K562 (cell line): ENCODE data around the gene ADGRA1. TPM values are rescaled to one million over a fixed set of nuclear protein-coding genes. Genes with fewer than 3 reads are reported as not detected.

Experiments used
- ATAC-seq: fragments of 200-7000 bp; cut with Tn5 transposase; 3 replicates; pipeline ENCODE4 v1.9.1; 2020; ENCODE audit warnings: moderate library complexity
- BruUV-seq: library from RNA; stranded (reverse); fragments of 400-500 nt; replicated peaks from 2 replicates; lab custom pipeline; 2021; lab: Mats Ljungman, UMichigan
- CTCF ChIA-PET: fragments of 300-600 bp; formaldehyde crosslinking; extraction: SDS; loops from one replicate; lab custom pipeline; 2021; ENCODE audit warnings: low intra/inter-chr PET ratio; lab: Yijun Ruan, JAX
- POLR2A ChIA-PET: fragments of 300-600, 350-650 bp; sonication (Branson Sonifier 250); formaldehyde crosslinking; extraction: SDS; loops from one replicate; lab custom pipeline; 2021; ENCODE audit warnings: antibody characterized with exemption, inconsistent platforms; lab: Yijun Ruan, JAX
- DNase-seq, 4 experiments: peaks; one replicate each; pipeline versions ENCODE4 v3.0.0 to v3.0.0-alpha.2; 2011 to 2018; ENCODE audit warnings: low spot score in 3 of 4, mixed read lengths in 3 of 4; ENCODE audit errors: extremely low read depth in 1 of 4
- FAIRE-seq: peaks from 2 replicates; lab custom pipeline; 2011; peaks lifted over from hg19 to GRCh38; lab: Jason Lieb, UNC
- H2AFZ ChIP-seq: 2 replicates; pipeline ENCODE4 v1.6.0; 2011; ENCODE audit warnings: low read depth, low read length, control low read depth, inconsistent platforms
- H3K27ac ChIP-seq: fragments of 200-600 bp; 3 replicates; pipeline ENCODE4 v1.8.0; 2011; ENCODE audit warnings: low read depth, mild to moderate bottlenecking, control low read depth, inconsistent platforms, low read length, moderate library complexity, mixed read lengths; ENCODE audit errors: extremely low read depth
- H3K27me3 ChIP-seq, 2 experiments: fragments of 300-600 bp in 1 of 2; 2 replicates in 1 of 2; 3 replicates in 1 of 2; pipeline versions ENCODE4 v1.6.0 to v1.8.0; 2011; ENCODE audit warnings: inconsistent platforms in 2 of 2, low read length in 2 of 2, mild to moderate bottlenecking in 1 of 2, mixed read lengths in 1 of 2, moderate library complexity in 1 of 2; ENCODE audit not compliant: control insufficient read depth in 2 of 2, insufficient read depth in 2 of 2
- H3K36me3 ChIP-seq: fragments of 300-600 bp; 3 replicates; pipeline ENCODE4 v1.8.0; 2011; ENCODE audit warnings: mild to moderate bottlenecking, low read length, inconsistent platforms; ENCODE audit not compliant: control insufficient read depth, insufficient read depth
- H3K4me1 ChIP-seq, 2 experiments: fragments of 200-600 bp in 1 of 2; replicated peaks in 1 of 2; 2 replicates in 1 of 2; 3 replicates in 1 of 2; pipeline versions ENCODE4 v1.5.1 to v1.8.0; 2011; ENCODE audit warnings: inconsistent platforms in 2 of 2, low read length in 2 of 2, mild to moderate bottlenecking in 1 of 2, mixed read lengths in 1 of 2, moderate library complexity in 1 of 2; ENCODE audit not compliant: control insufficient read depth in 2 of 2, insufficient read depth in 2 of 2
- H3K4me2 ChIP-seq: 2 replicates; pipeline ENCODE4 v1.6.1; 2011; ENCODE audit warnings: low read length, control low read depth, inconsistent platforms, mixed read lengths; ENCODE audit not compliant: insufficient read depth
- H3K4me3 ChIP-seq: fragments of 200-600 bp; sonication (generic), shearing (Covaris generic); 2 replicates; pipeline ENCODE4 v1.5.1; 2016; ENCODE audit warnings: control low read depth, inconsistent platforms
- H3K79me2 ChIP-seq: fragments of 200-600 bp; 3 replicates; pipeline ENCODE4 v1.8.0; 2011; ENCODE audit warnings: low read length, inconsistent platforms; ENCODE audit not compliant: control insufficient read depth, insufficient read depth
- H3K9ac ChIP-seq, 2 experiments: 2 replicates each; pipeline versions ENCODE4 v1.6.0 to v1.6.1; 2011; ENCODE audit warnings: low read depth in 2 of 2, low read length in 2 of 2, control low read depth in 1 of 2, inconsistent platforms in 1 of 2, mild to moderate bottlenecking in 1 of 2, mixed read lengths in 1 of 2; ENCODE audit not compliant: insufficient read depth in 1 of 2
- H3K9me1 ChIP-seq: one replicate; pipeline ENCODE4 v1.6.0; 2011; ENCODE audit warnings: inconsistent platforms, mild to moderate bottlenecking, low read length, moderate library complexity; ENCODE audit not compliant: control insufficient read depth, insufficient read depth
- H3K9me3 ChIP-seq: replicated peaks from 2 replicates; pipeline ENCODE4 v1.5.1; 2011; ENCODE audit warnings: low read depth, low read length, inconsistent platforms; ENCODE audit not compliant: control insufficient read depth, insufficient read depth
- H4K20me1 ChIP-seq: replicated peaks from 2 replicates; pipeline ENCODE4 v1.6.1; 2011; ENCODE audit warnings: low read length, inconsistent platforms, mixed read lengths; ENCODE audit not compliant: control insufficient read depth, insufficient read depth
- ARID1B ChIP-seq: fragments of 450-650 bp; IDR thresholded peaks from 2 replicates; pipeline ENCODE4 v1.6.1; 2016; ENCODE audit warnings: antibody characterized with exemption, mild to moderate bottlenecking, inconsistent platforms
- HNRNPK ChIP-seq: fragments of 200-400 bp; formaldehyde crosslinking; IDR thresholded peaks from one replicate; pipeline ENCODE4 v1.6.1; 2018; ENCODE audit warnings: mild to moderate bottlenecking, low read depth, low read length; ENCODE audit not compliant: poor library complexity, severe bottlenecking
- NONO ChIP-seq, 2 experiments: fragments of 200-400 bp in 1 of 2; fragments of 450-650 bp in 1 of 2; formaldehyde crosslinking in 1 of 2; IDR thresholded peaks; 2 replicates each; pipeline ENCODE4 v1.6.1; 2017; ENCODE audit warnings: low read depth in 2 of 2, mild to moderate bottlenecking in 2 of 2, moderate library complexity in 2 of 2, low read length in 1 of 2
- NR2F6 ChIP-seq: fragments of 450-650 bp; formaldehyde crosslinking; IDR thresholded peaks from 2 replicates; pipeline ENCODE4 v1.4.0; 2020; ENCODE audit warnings: mild to moderate bottlenecking
- SIRT6 ChIP-seq: IDR thresholded peaks from one replicate; pipeline ENCODE4 v1.6.1; 2012; ENCODE audit warnings: low read depth, mild to moderate bottlenecking, control low read depth, inconsistent platforms, low read length, moderate library complexity
- SP1 ChIP-seq: sonication (generic); formaldehyde crosslinking; IDR thresholded peaks from 2 replicates; pipeline ENCODE4 v1.8.1; 2022; ENCODE audit warnings: mild to moderate bottlenecking, missing genetic modification reagents
- XRCC4 ChIP-seq: IDR thresholded peaks from one replicate; pipeline ENCODE4 v1.6.1; 2011; ENCODE audit not compliant: insufficient read depth, insufficient read length; ENCODE audit errors: extremely low read depth
- YBX1 ChIP-seq: fragments of 450-650 bp; IDR thresholded peaks from 2 replicates; pipeline ENCODE4 v1.7.1; 2016; ENCODE audit warnings: mild to moderate bottlenecking
- ZNF3 ChIP-seq: fragments of 250-450 bp; sonication (Bioruptor Pico); IDR thresholded peaks from 2 replicates; pipeline ENCODE4 v1.5.0; 2021; ENCODE audit warnings: mild to moderate bottlenecking, moderate library complexity
- ZNF444 ChIP-seq: fragments of 250-450 bp; sonication (Bioruptor Pico); IDR thresholded peaks from 2 replicates; pipeline ENCODE4 v1.4.0; 2020; ENCODE audit warnings: mild to moderate bottlenecking, moderate library complexity
- ZNF584 ChIP-seq: fragments of 200-800 bp; sonication (Bioruptor generic); IDR thresholded peaks from 2 replicates; pipeline ENCODE4 v1.6.1; 2016; ENCODE audit warnings: low read depth, mild to moderate bottlenecking, missing genetic modification characterization, missing compliant biosample characterization
- ZNF778 ChIP-seq: fragments of 450-650 bp; formaldehyde crosslinking; IDR thresholded peaks from 2 replicates; pipeline ENCODE4 v1.4.0; 2020; ENCODE audit warnings: mild to moderate bottlenecking, moderate library complexity
- WGBS: fragments of 100-300 bp; shearing (Covaris generic); methylation state at CpG from one replicate; pipeline ENCODE4 v1.1.6; 2016; ENCODE audit warnings: low coverage, mixed read lengths; ENCODE audit not compliant: insufficient coverage; ENCODE audit errors: missing lambda C conversion rate; 5-methylcytosine and 5-hydroxymethylcytosine counted together
- in situ Hi-C: fragments of 300-500 bp; cut with MboI; formaldehyde crosslinking; loops from 4 replicates; pipeline ENCODE4 v1.15.0; 2018; ENCODE audit warnings: inconsistent platforms, mixed read lengths
- intact Hi-C: fragments of 100-400 bp; cut with micrococcal nuclease; formaldehyde crosslinking; loops from 2 replicates; pipeline ENCODE4 v1.14.2; 2022
- polyA plus RNA-seq, 8 experiments: library from polyadenylated mRNA; depleted of rRNA in 4 of 8; stranded (reverse) in 5 of 8; unstranded in 3 of 8; fragments of >200 nt; fragmentation: Nextera tagmentation in 2 of 8; fragmentation: Illumina TruSeq in 1 of 8; extraction: Ambion mirVana in 2 of 8; extraction: Trizol in 1 of 8; gene quantifications; 2 replicates each; pipeline versions ENCODE4 v1.2.1 to v1.2.3, GENCODE V29; 2011 to 2014; ENCODE audit warnings: inconsistent platforms in 1 of 8, missing spikeins in 1 of 8
- total RNA-seq, 7 experiments: library from RNA; depleted of rRNA in 6 of 7; stranded (reverse); fragments of >200 nt in 6 of 7; fragmentation: Illumina TruSeq in 2 of 7; extraction: Trizol in 2 of 7; gene quantifications; 2 replicates each; pipeline versions ENCODE4 v1.2.1 to v1.2.3, GENCODE V29; 2011 to 2021; ENCODE audit warnings: low replicate concordance in 1 of 7
- TF ChIP-seq, protein P1 (sequence below): IDR thresholded peaks from 2 replicates; pipeline ENCODE4 v1.6.1; 2011; ENCODE audit warnings: borderline replicate concordance, low read depth, mild to moderate bottlenecking, moderate library complexity, low read length; ENCODE audit not compliant: insufficient read depth, poor library complexity, severe bottlenecking
- TF ChIP-seq, protein P2 (sequence below): conservative IDR thresholded peaks from 2 replicates; pipeline ENCODE4 v1.6.1; 2011; ENCODE audit warnings: low read depth, mild to moderate bottlenecking, low read length; ENCODE audit not compliant: control insufficient read depth
- TF ChIP-seq, protein P3 (sequence below): fragments of 200-800 bp; sonication (Bioruptor generic); IDR thresholded peaks from 2 replicates; pipeline ENCODE4 v1.6.1; 2017; ENCODE audit warnings: missing genetic modification characterization, missing compliant biosample characterization

ADGRA1 gene
- total and polyA plus RNA-seq, 9 of the 15 experiments (the other 6 are each of a cell fraction or from before 2014, with no cell fraction given) = not detected

DNA sequence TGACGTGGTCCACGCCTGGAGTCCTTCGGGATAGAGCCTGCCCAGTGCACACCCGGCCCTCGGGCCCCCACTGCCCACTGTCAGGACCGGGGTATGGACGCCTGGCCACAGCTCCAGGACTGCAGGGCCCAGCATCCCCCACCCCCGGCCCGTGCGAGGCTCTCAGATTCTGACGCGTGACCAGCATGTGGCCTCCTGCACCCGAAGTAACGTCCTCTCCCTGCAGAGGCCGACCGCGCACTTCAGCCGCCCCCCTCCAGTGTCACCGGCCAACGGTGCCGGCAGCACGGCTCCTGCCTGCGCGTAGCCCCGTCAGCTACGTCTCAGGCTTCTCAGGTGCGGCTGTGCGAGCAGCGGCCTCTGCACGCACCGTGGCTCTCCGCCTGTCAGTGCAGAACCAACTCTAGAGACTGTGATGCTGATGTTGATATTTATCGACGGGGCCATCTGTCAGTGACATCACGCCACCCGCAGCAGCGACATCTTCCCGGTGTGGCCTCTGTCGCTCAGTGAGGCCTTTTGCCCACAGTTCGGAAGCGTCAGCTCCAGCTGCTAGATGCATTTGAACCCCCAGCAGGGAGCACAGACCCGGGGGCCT, 40.1 kb upstream of the ADGRA1 start (continued):
- TF ChIP-seq ZNF584 (CRISPR knock-in tag) (no peak), SIRT6 (no peak), NONO (IDR thresholded peaks at IDR 0.05; ENCODE audit: low read depth in 2 of 2, low read length in 1 of 2) (no peak), ZNF3 (no peak), ARID1B (no peak)

DNA sequence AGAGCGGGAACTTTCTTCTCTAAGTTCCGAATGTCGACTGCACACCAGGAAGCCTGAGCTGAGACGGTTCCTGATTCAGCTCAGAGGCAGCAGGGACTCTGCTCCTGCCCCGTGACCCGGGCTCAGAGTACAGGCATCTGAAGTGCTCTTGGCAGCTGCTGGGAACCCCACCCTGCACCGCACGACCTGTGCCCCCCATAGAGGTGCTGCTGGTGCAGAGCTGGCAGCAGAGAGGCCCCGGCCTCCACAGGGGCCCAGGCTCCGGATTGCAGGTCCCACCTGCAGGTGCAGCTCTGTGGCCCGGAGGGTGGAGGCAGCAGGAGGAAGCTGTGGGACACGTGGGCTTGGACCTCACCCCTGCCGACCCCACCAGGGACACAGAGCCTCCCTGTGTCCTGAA, 39.5 kb upstream of the ADGRA1 start:
- Histone ChIP-seq H4K20me1 (no peaks in the 10 kb centered on the region; the same call in 1 of the 2 replicates), H2AFZ (no peak overlapping the region), H3K9me3 (no peaks in the 10 kb centered on the region), H3K4me1 (peaks cover 0 to 5% of the 10 kb centered on the region in 2 experiments; a peak in 2 of 5 replicates), H3K9me1 (no peaks in the 10 kb centered on the region), H3K27ac (no peak overlapping the region), H3K36me3 (no peaks in the 10 kb centered on the region), H3K27me3 (peaks cover 5 to 63% of the 10 kb centered on the region in 2 experiments; a peak in 4 of 5 replicates), H3K4me3 (no peak overlapping the region), H3K9ac (no peak overlapping the region), H3K79me2 (no peaks in the 10 kb centered on the region), H3K4me2 (no peak overlapping the region)
- FAIRE-seq = no peak
- no TSS peak for BruUV-seq
- no peak for ATAC-seq
- 3% methylated on average over 12 of the region's 13 CpGs for WGBS
- no peak for DNase-seq
- in situ Hi-C loops = no loop called here
- POLR2A ChIA-PET = interaction anchor here (0.7 kb wide), 1 partner anchor 21 kb away, joined by 4 read pairs; no protein-coding TSS in a partner anchor
- intact Hi-C loops = no loop called here
- CTCF ChIA-PET = no interaction called here
- TF ChIP-seq SP1 (CRISPR knock-in tag) (no peak), XRCC4 (no peak), HNRNPK (no peak), NR2F6 (CRISPR knock-in tag) (no peak), ZNF778 (CRISPR knock-in tag) (no peak), ZNF444 (CRISPR knock-in tag) (no peak), YBX1 (no peak)
- TF ChIP-seq, protein P1, sequence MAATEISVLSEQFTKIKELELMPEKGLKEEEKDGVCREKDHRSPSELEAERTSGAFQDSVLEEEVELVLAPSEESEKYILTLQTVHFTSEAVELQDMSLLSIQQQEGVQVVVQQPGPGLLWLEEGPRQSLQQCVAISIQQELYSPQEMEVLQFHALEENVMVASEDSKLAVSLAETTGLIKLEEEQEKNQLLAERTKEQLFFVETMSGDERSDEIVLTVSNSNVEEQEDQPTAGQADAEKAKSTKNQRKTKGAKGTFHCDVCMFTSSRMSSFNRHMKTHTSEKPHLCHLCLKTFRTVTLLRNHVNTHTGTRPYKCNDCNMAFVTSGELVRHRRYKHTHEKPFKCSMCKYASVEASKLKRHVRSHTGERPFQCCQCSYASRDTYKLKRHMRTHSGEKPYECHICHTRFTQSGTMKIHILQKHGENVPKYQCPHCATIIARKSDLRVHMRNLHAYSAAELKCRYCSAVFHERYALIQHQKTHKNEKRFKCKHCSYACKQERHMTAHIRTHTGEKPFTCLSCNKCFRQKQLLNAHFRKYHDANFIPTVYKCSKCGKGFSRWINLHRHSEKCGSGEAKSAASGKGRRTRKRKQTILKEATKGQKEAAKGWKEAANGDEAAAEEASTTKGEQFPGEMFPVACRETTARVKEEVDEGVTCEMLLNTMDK = no peak
- TF ChIP-seq, protein P2, sequence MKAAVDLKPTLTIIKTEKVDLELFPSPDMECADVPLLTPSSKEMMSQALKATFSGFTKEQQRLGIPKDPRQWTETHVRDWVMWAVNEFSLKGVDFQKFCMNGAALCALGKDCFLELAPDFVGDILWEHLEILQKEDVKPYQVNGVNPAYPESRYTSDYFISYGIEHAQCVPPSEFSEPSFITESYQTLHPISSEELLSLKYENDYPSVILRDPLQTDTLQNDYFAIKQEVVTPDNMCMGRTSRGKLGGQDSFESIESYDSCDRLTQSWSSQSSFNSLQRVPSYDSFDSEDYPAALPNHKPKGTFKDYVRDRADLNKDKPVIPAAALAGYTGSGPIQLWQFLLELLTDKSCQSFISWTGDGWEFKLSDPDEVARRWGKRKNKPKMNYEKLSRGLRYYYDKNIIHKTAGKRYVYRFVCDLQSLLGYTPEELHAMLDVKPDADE = no peak
- TF ChIP-seq, protein P3, sequence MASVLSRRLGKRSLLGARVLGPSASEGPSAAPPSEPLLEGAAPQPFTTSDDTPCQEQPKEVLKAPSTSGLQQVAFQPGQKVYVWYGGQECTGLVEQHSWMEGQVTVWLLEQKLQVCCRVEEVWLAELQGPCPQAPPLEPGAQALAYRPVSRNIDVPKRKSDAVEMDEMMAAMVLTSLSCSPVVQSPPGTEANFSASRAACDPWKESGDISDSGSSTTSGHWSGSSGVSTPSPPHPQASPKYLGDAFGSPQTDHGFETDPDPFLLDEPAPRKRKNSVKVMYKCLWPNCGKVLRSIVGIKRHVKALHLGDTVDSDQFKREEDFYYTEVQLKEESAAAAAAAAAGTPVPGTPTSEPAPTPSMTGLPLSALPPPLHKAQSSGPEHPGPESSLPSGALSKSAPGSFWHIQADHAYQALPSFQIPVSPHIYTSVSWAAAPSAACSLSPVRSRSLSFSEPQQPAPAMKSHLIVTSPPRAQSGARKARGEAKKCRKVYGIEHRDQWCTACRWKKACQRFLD (CRISPR knock-in tag) = no peak
